Hepatocyte (in vitro differentiated cells): ENCODE data around the gene ASB2. TPM values are rescaled to one million over a fixed set of nuclear protein-coding genes. Genes with fewer than 3 reads are reported as not detected.

Experiments used
- DNase-seq: peaks from one replicate; pipeline ENCODE4 v3.0.0-alpha.2; 2016; ENCODE audit warnings: low spot score
- H2AFZ ChIP-seq: fragments of 200-600 bp; sonication (generic); 2 replicates; pipeline ENCODE4 v1.6.0; 2016; ENCODE audit warnings: antibody characterized with exemption, mild to moderate bottlenecking
- H3K27ac ChIP-seq: fragments of 200-600 bp; sonication (generic); 2 replicates; pipeline ENCODE4 v1.5.1; 2016; ENCODE audit warnings: mild to moderate bottlenecking
- H3K27me3 ChIP-seq: fragments of 200-600 bp; sonication (generic); 2 replicates; pipeline ENCODE4 v1.6.1; 2016
- H3K36me3 ChIP-seq: fragments of 200-600 bp; sonication (generic); replicated peaks from 2 replicates; pipeline ENCODE4 v1.5.1; 2016; ENCODE audit warnings: low read depth; ENCODE audit not compliant: insufficient read depth
- H3K4me1 ChIP-seq: fragments of 200-600 bp; sonication (generic); 2 replicates; pipeline ENCODE4 v1.5.1; 2016; ENCODE audit warnings: mild to moderate bottlenecking, moderate library complexity; ENCODE audit not compliant: insufficient read depth
- H3K4me2 ChIP-seq: fragments of 200-600 bp; sonication (generic); 2 replicates; pipeline ENCODE4 v1.6.0; 2016
- H3K4me3 ChIP-seq: fragments of 200-600 bp; sonication (generic); 2 replicates; pipeline ENCODE4 v1.5.1; 2016; ENCODE audit warnings: mild to moderate bottlenecking
- H3K79me2 ChIP-seq: fragments of 200-600 bp; sonication (generic); 2 replicates; pipeline ENCODE4 v1.6.0; 2017; ENCODE audit warnings: mild to moderate bottlenecking
- H3K9me2 ChIP-seq: fragments of 200-600 bp; sonication (generic); replicated peaks from 2 replicates; pipeline ENCODE4 v1.6.0; 2017; ENCODE audit warnings: mild to moderate bottlenecking; ENCODE audit not compliant: insufficient read depth
- H3K9me3 ChIP-seq: fragments of 200-600 bp; sonication (generic); 2 replicates; pipeline ENCODE4 v1.5.1; 2016; ENCODE audit warnings: low read depth, mild to moderate bottlenecking
- H4K20me1 ChIP-seq: fragments of 200-600 bp; sonication (generic); 2 replicates; pipeline ENCODE4 v1.6.0; 2016; ENCODE audit warnings: mild to moderate bottlenecking; ENCODE audit not compliant: insufficient read depth, poor library complexity, severe bottlenecking
- EZH2 ChIP-seq: fragments of 200-600 bp; sonication (generic); IDR thresholded peaks from 2 replicates; pipeline ENCODE4 v1.6.1; 2016; ENCODE audit warnings: antibody characterized with exemption, mild to moderate bottlenecking, borderline replicate concordance
- EZH2phosphoT487 ChIP-seq: fragments of 200-600 bp; sonication (generic); IDR thresholded peaks from one replicate; pipeline ENCODE4 v1.6.1; 2018; ENCODE audit warnings: antibody characterized with exemption, mild to moderate bottlenecking, low read depth, moderate library complexity; ENCODE audit not compliant: unreplicated experiment, severe bottlenecking
- WGBS: methylation state at CpG from one replicate; pipeline ENCODE4 v1.1.6; 2016; ENCODE audit warnings: low lambda C conversion rate; ENCODE audit errors: missing lambda C conversion rate; 5-methylcytosine and 5-hydroxymethylcytosine counted together
- polyA plus RNA-seq: library from polyadenylated mRNA; unstranded; fragments of >200 nt; fragmentation: Nextera tagmentation; extraction: Ambion mirVana; gene quantifications from 2 replicates; pipeline ENCODE4 v1.2.1, GENCODE V29; 2016
- total RNA-seq: library from RNA; depleted of rRNA; stranded (reverse); fragments of >200 nt; gene quantifications from 2 replicates; pipeline ENCODE4 v1.2.3, GENCODE V29; 2014
- TF ChIP-seq, protein P1 (sequence below): fragments of 200-600 bp; sonication (generic); IDR thresholded peaks from 2 replicates; pipeline ENCODE4 v1.5.1; 2016; ENCODE audit warnings: antibody characterized with exemption, mild to moderate bottlenecking; ENCODE audit not compliant: poor library complexity

The ASB2 gene
- total and polyA plus RNA-seq, 2 experiments from 2014 or later = 0.27 to 0.53 TPM

DNA sequence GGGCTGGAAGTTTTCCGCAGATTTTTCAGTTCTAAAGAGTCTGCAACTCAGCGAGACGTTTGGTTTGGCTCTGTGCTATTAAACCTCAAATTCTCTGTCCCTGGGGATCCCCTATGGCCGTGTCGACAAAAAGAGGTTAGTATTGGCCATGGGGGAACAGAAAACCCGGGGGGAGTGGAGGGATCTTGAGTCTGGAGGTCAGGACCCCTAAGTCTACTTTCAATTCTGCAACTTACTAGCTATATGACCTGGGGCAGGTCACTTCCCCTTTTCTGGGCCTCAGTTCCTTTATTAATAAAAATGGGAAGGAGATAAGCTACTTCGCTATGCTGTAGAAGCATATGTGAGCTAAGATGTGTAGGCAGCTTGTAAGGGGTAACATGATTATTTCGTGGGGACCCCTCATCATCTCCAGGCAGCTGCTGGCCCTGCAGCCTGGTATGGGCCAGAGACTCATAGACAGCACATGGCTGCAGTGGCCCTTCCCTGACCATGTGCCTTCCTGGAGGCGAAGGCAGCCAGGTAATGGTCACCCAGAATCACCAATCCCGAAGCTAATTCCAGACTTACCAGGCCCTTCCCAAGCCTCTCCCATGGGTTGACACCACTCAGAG, 8.6 kb downstream of the ASB2 start:
- 80% methylated on average over 10 of the region's 10 CpGs for WGBS
- Histone ChIP-seq H3K79me2 (no peaks in the 10 kb centered on the region), H3K27me3 (no peaks in the 10 kb centered on the region), H3K4me1 (no peaks in the 10 kb centered on the region), H3K9me3 (no peaks in the 10 kb centered on the region), H3K9me2 (no peaks in the 10 kb centered on the region), H3K4me2 (no peak overlapping the region), H2AFZ (no peak overlapping the region), H4K20me1 (no peaks in the 10 kb centered on the region), H3K4me3 (no peak overlapping the region), H3K27ac (no peak overlapping the region), H3K36me3 (no peaks in the 10 kb centered on the region)
- TF ChIP-seq, protein P1, sequence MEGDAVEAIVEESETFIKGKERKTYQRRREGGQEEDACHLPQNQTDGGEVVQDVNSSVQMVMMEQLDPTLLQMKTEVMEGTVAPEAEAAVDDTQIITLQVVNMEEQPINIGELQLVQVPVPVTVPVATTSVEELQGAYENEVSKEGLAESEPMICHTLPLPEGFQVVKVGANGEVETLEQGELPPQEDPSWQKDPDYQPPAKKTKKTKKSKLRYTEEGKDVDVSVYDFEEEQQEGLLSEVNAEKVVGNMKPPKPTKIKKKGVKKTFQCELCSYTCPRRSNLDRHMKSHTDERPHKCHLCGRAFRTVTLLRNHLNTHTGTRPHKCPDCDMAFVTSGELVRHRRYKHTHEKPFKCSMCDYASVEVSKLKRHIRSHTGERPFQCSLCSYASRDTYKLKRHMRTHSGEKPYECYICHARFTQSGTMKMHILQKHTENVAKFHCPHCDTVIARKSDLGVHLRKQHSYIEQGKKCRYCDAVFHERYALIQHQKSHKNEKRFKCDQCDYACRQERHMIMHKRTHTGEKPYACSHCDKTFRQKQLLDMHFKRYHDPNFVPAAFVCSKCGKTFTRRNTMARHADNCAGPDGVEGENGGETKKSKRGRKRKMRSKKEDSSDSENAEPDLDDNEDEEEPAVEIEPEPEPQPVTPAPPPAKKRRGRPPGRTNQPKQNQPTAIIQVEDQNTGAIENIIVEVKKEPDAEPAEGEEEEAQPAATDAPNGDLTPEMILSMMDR = no peak
- no peak for TF ChIP-seq EZH2
- no peak for TF ChIP-seq EZH2phosphoT487
- DNase-seq = no peak

GRCh38 chr14:93965946-93966474, 10.4 kb downstream of the ASB2 start:
- Histone ChIP-seq H3K36me3 (no peaks in the 10 kb centered on the region), H2AFZ (no peak overlapping the region), H3K79me2 (no peaks in the 10 kb centered on the region), H3K9me2 (no peaks in the 10 kb centered on the region), H4K20me1 (no peaks in the 10 kb centered on the region), H3K27me3 (no peaks in the 10 kb centered on the region), H3K4me2 (no peak overlapping the region), H3K9me3 (no peaks in the 10 kb centered on the region), H3K4me1 (no peaks in the 10 kb centered on the region), H3K27ac (no peak overlapping the region), H3K4me3 (no peak overlapping the region)
- WGBS = 94% methylated on average over 3 of the region's 3 CpGs
- TF ChIP-seq EZH2 (no peak), EZH2phosphoT487 (no peak)
- TF ChIP-seq, protein P1 = no peak
- DNase-seq = no peak

DNA sequence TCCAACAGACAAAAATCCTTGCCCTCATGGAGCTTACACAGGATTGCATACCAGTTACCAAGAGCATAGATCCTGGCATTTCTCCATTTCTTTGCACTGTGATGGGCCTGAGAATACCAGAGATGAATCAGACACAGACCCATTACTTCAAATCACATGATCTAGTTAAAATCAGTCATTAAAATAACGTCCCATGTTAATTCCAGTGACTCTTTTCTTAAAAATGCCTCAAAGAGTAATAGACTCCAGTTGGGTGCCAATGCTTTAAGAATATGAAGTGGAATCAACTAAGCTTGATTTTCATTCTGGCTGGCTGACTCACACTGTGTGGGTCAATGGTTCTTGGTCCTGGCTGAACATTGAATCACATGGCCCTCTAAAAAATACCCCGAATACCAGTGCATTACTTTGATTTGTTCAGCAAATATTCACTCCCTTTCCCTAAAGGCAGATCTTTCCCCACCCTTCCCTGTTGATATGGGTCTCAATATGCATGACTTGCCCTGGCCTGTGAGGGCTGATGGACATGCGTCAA, 11.0 kb downstream of the ASB2 start:
- H3K9me2 ChIP-seq = no peaks in the 10 kb centered on the region
- TF ChIP-seq, protein P1 = no peak
- TF ChIP-seq EZH2phosphoT487 = no peak
- no peak for TF ChIP-seq EZH2
- no peak overlapping the region for H2AFZ ChIP-seq
- no peak overlapping the region for H3K4me3 ChIP-seq
- H3K4me1 ChIP-seq = peaks cover 3% of the 10 kb centered on the region
- H3K4me2 ChIP-seq = no peak overlapping the region
- no peaks in the 10 kb centered on the region for H3K36me3 ChIP-seq
- no peak for DNase-seq
- no peaks in the 10 kb centered on the region for H3K9me3 ChIP-seq
- H3K27me3 ChIP-seq = no peaks in the 10 kb centered on the region
- no peaks in the 10 kb centered on the region for H4K20me1 ChIP-seq
- H3K27ac ChIP-seq = no peak overlapping the region
- 84% methylated on average over 3 of the region's 3 CpGs for WGBS
- no peaks in the 10 kb centered on the region for H3K79me2 ChIP-seq
